ENCODE results near the gene P2RY11. TPM values are rescaled to one million over a fixed set of nuclear protein-coding genes. Genes with fewer than 3 reads are reported as not detected.
A peak's percentile ranks its signal among the peaks of the same experiment; 100 is the strongest.

P2RY11 gene
- 1.9 and 2.2 TPM in 2 replicates for total RNA-seq (2014; rRNA removed; shearing (Covaris generic))

- Histone ChIP-seq H3K9me3 (replicated peaks) (no peaks in the 10 kb centered on the region), H3K4me3 (no peak within 1 kb of the TSS), H3K27ac (no peak within 1 kb of the TSS), H3K36me3 (peaks cover 91% of the 10 kb centered on the region), H3K4me1 (replicated peaks) (peaks cover 15% of the 10 kb centered on the region), H3K27me3 (replicated peaks) (no peaks in the 10 kb centered on the region)
- DNase-seq (ENCODE audit: low read depth in 1 of 2, low spot score in 2 of 2), result no peak
Observed at GRCh38 chr19:10111405-10111811, at the start of gene P2RY11. P2RY11 (plus strand) TSS chr19:10111693; CDS start chr19:10111722, 29 bp downstream.

- Histone ChIP-seq H3K27me3 (replicated peaks) (no peaks in the 10 kb centered on the region; the same call in 1 of the 2 replicates), H3K36me3 (no peaks in the 10 kb centered on the region), H3K4me1 (replicated peaks) (no peaks in the 10 kb centered on the region), H3K9me3 (replicated peaks) (no peaks in the 10 kb centered on the region), H3K27ac (no peak overlapping the region), H3K4me3 (no peak overlapping the region)
- no peak for DNase-seq (ENCODE audit: low read depth in 1 of 2, low spot score in 2 of 2)
Observed at GRCh38 chr19:10061717-10062310, 49.7 kb upstream of the P2RY11 start.

GRCh38 chr19:10068205-10068604, 43.3 kb upstream of the P2RY11 start:
- Histone ChIP-seq H3K9me3 (replicated peaks) (no peaks in the 10 kb centered on the region), H3K4me1 (replicated peaks) (no peaks in the 10 kb centered on the region), H3K27me3 (replicated peaks) (no peaks in the 10 kb centered on the region; the same call in 1 of the 2 replicates), H3K4me3 (no peak overlapping the region), H3K27ac (no peak overlapping the region), H3K36me3 (no peaks in the 10 kb centered on the region)
- DNase-seq (ENCODE audit: low read depth in 1 of 2, low spot score in 2 of 2), result no peak

GRCh38 chr19:10069046-10069445, 42.4 kb upstream of the P2RY11 start:
- no peaks in the 10 kb centered on the region for H3K4me1 ChIP-seq (replicated peaks)
- H3K9me3 ChIP-seq (replicated peaks), result peaks cover 6% of the 10 kb centered on the region
- no peaks in the 10 kb centered on the region; the same call in 1 of the 2 replicates for H3K27me3 ChIP-seq (replicated peaks)
- DNase-seq (ENCODE audit: low read depth in 1 of 2, low spot score in 2 of 2), result no peak
- no peak overlapping the region for H3K4me3 ChIP-seq
- H3K36me3 ChIP-seq, result no peaks in the 10 kb centered on the region
- no peak overlapping the region for H3K27ac ChIP-seq

GRCh38 chr19:10070730-10071446, 40.6 kb upstream of the P2RY11 start:
- no peaks in the 10 kb centered on the region; the same call in 1 of the 2 replicates for H3K27me3 ChIP-seq (replicated peaks)
- no peak overlapping the region for H3K4me3 ChIP-seq
- H3K4me1 ChIP-seq (replicated peaks), result no peaks in the 10 kb centered on the region
- no peaks in the 10 kb centered on the region for H3K36me3 ChIP-seq
- no peak for DNase-seq (ENCODE audit: low read depth in 1 of 2, low spot score in 2 of 2)
- peaks cover 9% of the 10 kb centered on the region for H3K9me3 ChIP-seq (replicated peaks)
- H3K27ac ChIP-seq, result no peak overlapping the region

- Histone ChIP-seq H3K4me1 (replicated peaks) (no peaks in the 10 kb centered on the region), H3K9me3 (replicated peaks) (peaks cover 9% of the 10 kb centered on the region), H3K27me3 (replicated peaks) (peaks cover 10% of the 10 kb centered on the region; the same call in 1 of the 2 replicates), H3K4me3 (no peak overlapping the region), H3K27ac (no peak overlapping the region), H3K36me3 (no peaks in the 10 kb centered on the region)
- no peak for DNase-seq (ENCODE audit: low read depth in 1 of 2, low spot score in 2 of 2)
Observed at GRCh38 chr19:10074153-10074552, 37.3 kb upstream of the P2RY11 start.

GRCh38 chr19:10076535-10076934, 35.0 kb upstream of the P2RY11 start:
- H3K4me1 ChIP-seq (replicated peaks), result no peaks in the 10 kb centered on the region
- DNase-seq (ENCODE audit: low read depth in 1 of 2, low spot score in 2 of 2), result no peak
- H3K4me3 ChIP-seq, result no peak overlapping the region
- no peak overlapping the region for H3K27ac ChIP-seq
- peaks cover 10% of the 10 kb centered on the region; the same call in 1 of the 2 replicates for H3K27me3 ChIP-seq (replicated peaks)
- no peaks in the 10 kb centered on the region for H3K36me3 ChIP-seq
- H3K9me3 ChIP-seq (replicated peaks), result peaks cover 9% of the 10 kb centered on the region

- DNase-seq (ENCODE audit: low read depth in 1 of 2, low spot score in 2 of 2), result no peak
- Histone ChIP-seq H3K27ac (no peak overlapping the region), H3K27me3 (replicated peaks) (peaks cover 10% of the 10 kb centered on the region; the same call in 1 of the 2 replicates)
Observed at GRCh38 chr19:10078329-10078728, 33.2 kb upstream of the P2RY11 start.

GRCh38 chr19:10079031-10079453, 32.5 kb upstream of the P2RY11 start:
- peaks cover 10% of the 10 kb centered on the region; the same call in 1 of the 2 replicates for H3K27me3 ChIP-seq (replicated peaks)

More at GRCh38 chr19:10078329-10078728, 33.2 kb upstream of the P2RY11 start:
- H3K9me3 ChIP-seq (replicated peaks), result peaks cover 9% of the 10 kb centered on the region
- no peak overlapping the region for H3K4me3 ChIP-seq
- no peaks in the 10 kb centered on the region for H3K4me1 ChIP-seq (replicated peaks)
- H3K36me3 ChIP-seq, result no peaks in the 10 kb centered on the region

GRCh38 chr19:10083911-10084310, 27.6 kb upstream of the P2RY11 start:
- Histone ChIP-seq H3K4me3 (no peak overlapping the region), H3K27ac (no peak overlapping the region), H3K27me3 (replicated peaks) (no peaks in the 10 kb centered on the region), H3K9me3 (replicated peaks) (no peaks in the 10 kb centered on the region), H3K4me1 (replicated peaks) (0 out of 2 replicates have a peak, but pooled peaks cover 10% of the 10 kb centered on the region), H3K36me3 (peaks cover 10% of the 10 kb centered on the region)
- no peak for DNase-seq (ENCODE audit: low read depth in 1 of 2, low spot score in 2 of 2)

More at GRCh38 chr19:10079031-10079453, 32.5 kb upstream of the P2RY11 start:
- Histone ChIP-seq H3K27ac (no peak overlapping the region), H3K4me1 (replicated peaks) (no peaks in the 10 kb centered on the region), H3K4me3 (no peak overlapping the region), H3K36me3 (no peaks in the 10 kb centered on the region), H3K9me3 (replicated peaks) (peaks cover 3% of the 10 kb centered on the region)
- no peak for DNase-seq (ENCODE audit: low read depth in 1 of 2, low spot score in 2 of 2)

GRCh38 chr19:10084803-10085202, 26.7 kb upstream of the P2RY11 start:
- H3K36me3 ChIP-seq, result peaks cover 13% of the 10 kb centered on the region
- 0 out of 2 replicates have a peak, but pooled peaks cover 10% of the 10 kb centered on the region for H3K4me1 ChIP-seq (replicated peaks)
- no peak overlapping the region for H3K27ac ChIP-seq
- no peaks in the 10 kb centered on the region for H3K27me3 ChIP-seq (replicated peaks)
- H3K9me3 ChIP-seq (replicated peaks), result no peaks in the 10 kb centered on the region
- H3K4me3 ChIP-seq, result no peak overlapping the region
- DNase-seq (ENCODE audit: low read depth in 1 of 2, low spot score in 2 of 2), result no peak

GRCh38 chr19:10085641-10086590, 25.6 kb upstream of the P2RY11 start, which contains the start of gene SHFL:
SHFL (plus strand) TSS chr19:10086317; CDS start chr19:10086428, 111 bp downstream.
- Histone ChIP-seq H3K9me3 (replicated peaks) (no peaks in the 10 kb centered on the region), H3K4me3 (peak within 1 kb of the TSS; percentile 90), H3K4me1 (replicated peaks) (0 out of 2 replicates have a peak, but pooled peaks cover 10% of the 10 kb centered on the region), H3K27me3 (replicated peaks) (no peaks in the 10 kb centered on the region), H3K36me3 (peaks cover 13% of the 10 kb centered on the region), H3K27ac (peak within 1 kb of the TSS; percentile 15; the same call in 1 of the 2 replicates)
- peak in 1 of 2 experiments; percentile 73 for DNase-seq (ENCODE audit: low read depth in 1 of 2, low spot score in 2 of 2)

- 0 out of 2 replicates have a peak, but pooled peaks cover 10% of the 10 kb centered on the region for H3K4me1 ChIP-seq (replicated peaks)
- H3K27me3 ChIP-seq (replicated peaks), result no peaks in the 10 kb centered on the region
- H3K36me3 ChIP-seq, result peaks cover 13% of the 10 kb centered on the region
- no peaks in the 10 kb centered on the region for H3K9me3 ChIP-seq (replicated peaks)
- 0 out of 2 replicates have a peak overlapping the region, but pooled peaks have one; percentile 15 for H3K27ac ChIP-seq
- no peak for DNase-seq (ENCODE audit: low read depth in 1 of 2, low spot score in 2 of 2)
- H3K4me3 ChIP-seq, result peak overlapping the region; percentile 90
Observed at GRCh38 chr19:10086591-10087192, 24.8 kb upstream of the P2RY11 start.

Measured in SJSA1 (cell line).